Skin epidermis (tissue), 12 donors: Measurements from ENCODE around the gene PPM1D.
"Not testable (repeated sequence)": the region's sequence is repeated elsewhere in the genome, so short reads cannot be mapped to it uniquely, and the experiment has no call there.

ENCODE experiments used
- H3K27ac ChIP-seq, 21 experiments: fragments of 200-600 bp; sonication (generic) in 11 of 21; one replicate each; pipeline ENCODE4 v1.5.0; 2020; ENCODE audit warnings: mild to moderate bottlenecking in 3 of 21, inconsistent platforms in 2 of 21, moderate library complexity in 2 of 21
- H3K4me3 ChIP-seq, 7 experiments: fragments of 200-600 bp; sonication (generic) in 2 of 7; one replicate each; pipeline ENCODE4 v1.5.0; 2020; ENCODE audit warnings: inconsistent platforms in 2 of 7, mild to moderate bottlenecking in 2 of 7, moderate library complexity in 1 of 7

The PPM1D gene

GRCh38 chr17:60599620-60600489 is at the start of gene PPM1D:
Gene PPM1D, plus strand, starts transcription at chr17:60600193. Its CDS starts 222 bp downstream, at chr17:60600415.
- Histone ChIP-seq H3K4me3 (peak within 1 kb of the TSS; percentile 79 to 95 (median 86)), H3K27ac (peak within 1 kb of the TSS; percentile 84 to 98 (median 94))

- H3K27ac ChIP-seq, H3K4me3 ChIP-seq: not testable (repeated sequence)
Measured at GRCh38 chr17:60552255-60552654, 47.7 kb upstream of the PPM1D start.

GRCh38 chr17:60554377-60554788 is 45.6 kb upstream of the PPM1D start:
- no peak overlapping the region for H3K4me3 ChIP-seq
- no peak overlapping the region for H3K27ac ChIP-seq

- no peak overlapping the region for H3K4me3 ChIP-seq
- no peak overlapping the region for H3K27ac ChIP-seq
Measured at GRCh38 chr17:60555786-60556185, 44.2 kb upstream of the PPM1D start.

- Histone ChIP-seq H3K4me3 (no peak overlapping the region), H3K27ac (no peak overlapping the region)
Measured at GRCh38 chr17:60557805-60558204, 42.2 kb upstream of the PPM1D start.

GRCh38 chr17:60559659-60559994 is 40.4 kb upstream of the PPM1D start:
- no peak overlapping the region for H3K27ac ChIP-seq
- no peak overlapping the region for H3K4me3 ChIP-seq

- H3K4me3 ChIP-seq: no peak overlapping the region
Measured at GRCh38 chr17:60559995-60560859, 39.8 kb upstream of the PPM1D start.

GRCh38 chr17:60560860-60561257 is 39.1 kb upstream of the PPM1D start:
- Histone ChIP-seq H3K27ac (no peak overlapping the region), H3K4me3 (no peak overlapping the region)

More at GRCh38 chr17:60559995-60560859, 39.8 kb upstream of the PPM1D start:
- H3K27ac ChIP-seq: no peak overlapping the region

- no peak overlapping the region for H3K27ac ChIP-seq
- no peak overlapping the region for H3K4me3 ChIP-seq
Measured at GRCh38 chr17:60562421-60562820, 37.6 kb upstream of the PPM1D start.

- Histone ChIP-seq H3K27ac (no peak overlapping the region), H3K4me3 (no peak overlapping the region)
Measured at GRCh38 chr17:60563743-60564142, 36.2 kb upstream of the PPM1D start.

GRCh38 chr17:60565233-60565632 is 34.8 kb upstream of the PPM1D start:
- H3K4me3 ChIP-seq: no peak overlapping the region
- no peak overlapping the region for H3K27ac ChIP-seq

- Histone ChIP-seq H3K27ac (peak overlapping the region in 5 of 21 experiments; percentile 26 to 75 (median 72)), H3K4me3 (no peak overlapping the region)
Measured at GRCh38 chr17:60573236-60574051, 26.5 kb upstream of the PPM1D start.

- H3K27ac ChIP-seq: peak overlapping the region in 19 of 21 experiments; percentile 3 to 81 (median 45)
- peak overlapping the region in 2 of 7 experiments; percentile 2 to 34 for H3K4me3 ChIP-seq
Measured at GRCh38 chr17:60577147-60577915, 22.7 kb upstream of the PPM1D start.

GRCh38 chr17:60579090-60579489 is 20.9 kb upstream of the PPM1D start:
- Histone ChIP-seq H3K27ac (no peak overlapping the region), H3K4me3 (no peak overlapping the region)

GRCh38 chr17:60579551-60579950 is 20.4 kb upstream of the PPM1D start:
- Histone ChIP-seq H3K4me3 (no peak overlapping the region), H3K27ac (no peak overlapping the region)

GRCh38 chr17:60583008-60583407 is 17.0 kb upstream of the PPM1D start:
- Histone ChIP-seq H3K4me3 (no peak overlapping the region), H3K27ac (no peak overlapping the region)

- Histone ChIP-seq H3K27ac (no peak overlapping the region), H3K4me3 (no peak overlapping the region)
Measured at GRCh38 chr17:60585887-60586286, 14.1 kb upstream of the PPM1D start.

GRCh38 chr17:60586288-60586974 is 13.6 kb upstream of the PPM1D start:
- Histone ChIP-seq H3K4me3 (no peak overlapping the region), H3K27ac (no peak overlapping the region)

- no peak overlapping the region for H3K4me3 ChIP-seq
- H3K27ac ChIP-seq: no peak overlapping the region
Measured at GRCh38 chr17:60590070-60590469, 9.9 kb upstream of the PPM1D start.
